G401.6 (cell line): Measurements from ENCODE around the gene ACAD10.
"Not testable (repeated sequence)": the region's sequence is repeated elsewhere in the genome, so short reads cannot be mapped to it uniquely, and the experiment has no call there.

Experiments used
- FAIRE-seq: peaks from 2 replicates; lab custom pipeline; 2012; peaks lifted over from hg19 to GRCh38; lab: Jason Lieb, UNC

Gene ACAD10

DNA sequence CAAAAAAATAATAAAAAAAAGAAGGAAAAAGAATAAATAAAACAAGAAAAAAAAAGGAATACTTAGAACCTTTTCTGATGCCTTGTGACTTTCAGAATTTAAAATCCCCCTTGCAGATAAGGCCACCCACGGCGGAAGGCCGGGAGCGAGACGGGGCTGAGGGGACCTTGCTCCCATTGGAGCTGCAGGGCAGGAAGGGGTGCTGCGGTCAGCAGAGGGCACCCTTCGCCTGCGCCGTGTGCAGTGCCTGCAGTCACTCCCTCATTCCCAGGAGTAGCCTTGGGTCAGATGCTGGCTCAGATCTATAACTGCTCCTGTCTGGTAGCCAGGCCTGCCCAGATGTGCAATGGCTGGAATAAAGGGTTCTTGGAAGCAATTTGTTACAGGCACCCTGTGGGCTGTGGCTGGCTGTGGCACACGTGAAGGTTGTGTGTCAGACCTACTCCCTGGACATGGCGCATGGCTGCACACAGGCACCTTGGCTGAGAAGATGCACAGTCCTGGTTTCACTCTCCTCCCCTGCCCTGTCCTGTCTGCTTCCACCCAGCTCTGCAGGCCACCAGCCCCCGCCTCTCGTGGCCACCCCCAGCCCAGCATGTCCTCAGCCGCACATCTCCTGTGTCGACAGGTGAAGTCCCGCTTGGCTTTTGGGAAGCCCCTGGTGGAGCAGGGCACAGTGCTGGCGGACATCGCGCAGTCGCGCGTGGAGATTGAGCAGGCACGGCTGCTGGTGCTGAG, 67.5 kb downstream of the ACAD10 start:
- no peak for FAIRE-seq

DNA sequence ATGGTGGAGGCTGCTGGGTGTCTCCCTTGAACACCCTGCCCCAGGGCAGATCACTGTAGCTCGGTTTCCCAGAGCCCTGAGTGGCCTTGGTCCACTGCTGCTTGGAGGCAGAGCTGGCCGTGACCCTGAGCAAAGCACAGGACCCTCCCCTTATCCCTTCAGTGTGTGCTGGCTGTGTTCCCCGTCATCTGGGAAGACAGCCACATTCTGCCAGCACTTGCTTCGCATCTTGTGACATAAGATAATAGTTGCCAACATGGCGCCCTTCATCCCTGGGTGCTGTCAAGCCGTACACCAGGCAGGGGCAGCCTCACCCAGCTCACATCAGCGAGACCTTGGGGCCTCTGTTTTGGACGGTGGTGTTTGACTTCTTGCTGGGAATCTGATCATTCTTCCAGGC, 68.8 kb downstream of the ACAD10 start:
- no peak for FAIRE-seq

DNA sequence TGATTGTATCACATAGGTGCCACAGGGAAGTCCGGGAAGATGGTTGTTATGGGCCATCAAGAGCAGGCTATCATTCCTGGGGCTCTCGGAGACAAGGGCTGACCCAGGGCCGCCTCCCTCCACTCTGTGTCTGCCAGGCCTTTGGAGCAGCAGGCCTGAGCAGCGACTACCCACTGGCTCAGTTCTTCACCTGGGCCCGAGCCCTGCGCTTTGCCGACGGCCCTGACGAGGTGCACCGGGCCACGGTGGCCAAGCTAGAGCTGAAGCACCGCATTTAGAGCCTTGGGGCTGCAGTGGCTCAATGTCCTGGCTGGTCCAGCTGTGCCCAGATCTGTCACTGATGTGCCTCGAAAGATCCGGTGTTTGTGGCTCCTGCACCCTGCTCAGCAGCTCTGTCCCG, 70.3 kb downstream of the ACAD10 start:
- no peak for FAIRE-seq

DNA sequence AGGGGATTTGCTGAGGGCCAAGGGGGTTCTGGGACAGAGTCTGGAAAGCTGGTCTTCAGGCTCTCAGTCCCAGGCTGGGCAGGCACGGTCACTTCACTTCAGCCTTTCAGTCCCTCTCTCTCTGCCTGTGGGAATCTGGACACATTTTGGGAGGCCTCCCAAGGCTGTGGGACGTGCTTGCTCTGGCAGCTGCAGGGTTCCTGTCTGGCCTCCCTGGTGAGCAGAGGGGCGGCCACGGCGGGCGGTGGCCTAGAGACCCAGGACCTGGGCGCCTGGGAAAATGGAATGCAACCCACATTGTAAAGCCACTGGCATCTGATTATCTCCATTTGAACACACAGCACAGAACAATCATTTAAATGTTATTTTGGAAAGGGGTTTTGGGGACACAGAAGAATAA, 70.8 kb downstream of the ACAD10 start:
- FAIRE-seq, result no peak

GRCh38 chr12:111757361-111758119, 71.7 kb downstream of the ACAD10 start:
- no peak for FAIRE-seq

- no peak for FAIRE-seq
Measured at GRCh38 chr12:111758120-111758561, 72.3 kb downstream of the ACAD10 start.

DNA sequence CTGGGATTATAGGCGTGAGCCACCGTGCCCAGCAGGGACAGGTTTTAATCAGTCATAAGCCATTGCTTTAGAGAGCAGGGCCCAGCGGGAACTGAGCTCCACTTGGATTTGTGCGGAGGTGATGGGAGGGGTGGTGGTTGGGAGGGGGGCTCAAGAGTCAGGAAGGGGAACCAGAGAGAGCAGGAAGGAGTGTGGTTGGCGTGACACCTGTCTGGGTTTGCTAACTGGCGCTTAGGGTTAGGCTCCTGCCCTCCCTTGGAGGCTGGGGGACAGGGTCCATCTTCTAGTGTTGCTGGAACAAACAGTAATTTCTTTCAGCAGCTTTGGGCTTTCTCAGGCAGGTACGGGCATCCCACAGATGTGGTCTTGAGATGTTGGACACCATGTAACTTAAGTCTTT, 73.4 kb downstream of the ACAD10 start:
- FAIRE-seq, result no peak

GRCh38 chr12:111759991-111760390, 74.1 kb downstream of the ACAD10 start:
- no peak for FAIRE-seq

DNA sequence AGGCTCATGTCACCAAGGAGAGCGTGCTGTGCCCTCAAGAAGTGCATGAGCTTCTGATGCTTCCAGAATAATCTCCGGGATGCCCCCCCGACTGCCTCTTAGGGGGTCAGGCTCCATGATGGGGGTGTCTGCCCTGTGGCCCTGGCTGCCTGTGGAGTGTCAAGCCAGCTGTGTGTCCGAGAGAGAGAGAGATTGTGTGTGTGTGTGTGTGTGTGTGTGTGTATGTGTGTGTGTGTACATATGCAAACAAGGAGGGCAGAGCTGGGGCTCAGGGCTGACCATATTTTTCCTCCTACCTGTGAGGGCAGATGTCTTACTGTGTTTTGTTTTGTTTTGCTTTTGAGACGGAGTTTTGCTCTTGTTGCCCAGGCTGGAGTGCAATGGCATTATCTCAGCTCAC, 75.2 kb downstream of the ACAD10 start:
- FAIRE-seq, result no peak

- no peak for FAIRE-seq
Measured at GRCh38 chr12:111761706-111762105, 75.9 kb downstream of the ACAD10 start.

- FAIRE-seq, result not testable (repeated sequence)
Measured at GRCh38 chr12:111763552-111763951, 77.7 kb downstream of the ACAD10 start.

DNA sequence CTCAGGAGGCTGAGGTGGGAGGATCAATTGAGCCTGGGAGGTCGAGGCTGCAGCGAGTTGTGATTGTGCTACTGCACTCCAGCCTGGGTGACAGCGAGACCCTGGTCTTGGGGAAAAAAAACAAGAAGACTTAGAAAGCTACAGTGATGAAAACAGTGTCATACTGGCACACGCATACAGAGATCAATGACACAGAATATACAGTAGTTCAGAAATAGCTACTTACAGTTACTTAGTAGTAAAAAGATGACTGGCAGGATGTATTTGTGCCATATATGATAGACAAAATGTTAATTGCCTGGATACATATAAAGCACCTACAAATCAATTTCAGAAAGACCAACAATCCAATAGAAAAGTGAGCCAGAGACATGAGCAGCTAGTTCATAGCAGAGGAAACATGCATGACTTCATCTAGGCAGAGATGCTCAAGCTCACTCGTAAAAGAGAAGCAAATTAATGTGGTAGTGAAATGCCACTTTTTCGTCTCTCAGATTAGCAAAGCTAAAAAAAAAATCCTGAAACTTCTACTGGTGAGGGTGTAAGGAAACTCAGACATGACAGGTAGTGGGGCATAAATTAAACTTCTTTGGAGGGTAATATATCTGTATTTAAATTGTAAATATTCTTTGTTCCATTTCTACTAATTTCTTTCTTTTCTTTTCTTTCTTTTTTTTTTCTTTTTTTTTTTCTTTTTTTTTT, 78.4 kb downstream of the ACAD10 start:
- FAIRE-seq, result no peak

DNA sequence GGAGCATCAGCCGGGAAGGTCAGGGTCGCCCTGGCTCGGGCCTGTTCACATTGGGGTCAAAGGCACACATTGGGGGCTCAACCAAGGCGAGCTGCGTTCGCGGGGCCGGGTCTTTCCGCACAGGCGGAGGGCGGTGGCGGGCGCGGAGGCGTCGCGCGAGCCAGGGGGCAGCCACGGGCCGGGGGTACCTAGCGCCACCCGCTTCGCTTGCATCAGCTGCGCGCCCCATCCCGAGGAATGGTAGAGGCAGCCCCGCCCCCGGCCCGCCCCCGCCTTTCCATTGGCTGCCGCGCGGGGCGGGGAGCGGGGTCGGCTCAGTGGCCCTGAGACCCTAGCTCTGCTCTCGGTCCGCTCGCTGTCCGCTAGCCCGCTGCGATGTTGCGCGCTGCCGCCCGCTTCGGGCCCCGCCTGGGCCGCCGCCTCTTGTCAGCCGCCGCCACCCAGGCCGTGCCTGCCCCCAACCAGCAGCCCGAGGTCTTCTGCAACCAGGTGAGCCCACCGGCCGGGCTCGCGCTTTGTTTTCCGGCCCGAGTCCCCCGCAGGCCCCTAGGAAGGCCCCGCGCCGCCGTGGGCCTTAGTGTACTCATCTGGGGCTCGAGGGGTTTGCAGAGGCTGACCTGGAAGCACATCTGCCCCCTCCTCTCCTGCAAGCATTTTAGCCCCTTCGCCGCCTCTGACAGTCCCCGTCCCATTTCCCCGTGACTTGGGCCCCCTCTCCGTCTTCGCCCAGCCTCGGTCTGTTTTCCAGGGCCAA, 80.9 kb downstream of the ACAD10 start, which contains the start of gene ALDH2:
Gene ALDH2, plus strand, starts transcription at position 326 of the 754 bp plus-strand sequence. Its CDS starts 50 bp downstream, at position 376.
- no peak for FAIRE-seq

- no peak for FAIRE-seq
Measured at GRCh38 chr12:111767362-111768158, 81.7 kb downstream of the ACAD10 start.

- FAIRE-seq, result no peak
Measured at GRCh38 chr12:111768159-111768895, 82.5 kb downstream of the ACAD10 start.

DNA sequence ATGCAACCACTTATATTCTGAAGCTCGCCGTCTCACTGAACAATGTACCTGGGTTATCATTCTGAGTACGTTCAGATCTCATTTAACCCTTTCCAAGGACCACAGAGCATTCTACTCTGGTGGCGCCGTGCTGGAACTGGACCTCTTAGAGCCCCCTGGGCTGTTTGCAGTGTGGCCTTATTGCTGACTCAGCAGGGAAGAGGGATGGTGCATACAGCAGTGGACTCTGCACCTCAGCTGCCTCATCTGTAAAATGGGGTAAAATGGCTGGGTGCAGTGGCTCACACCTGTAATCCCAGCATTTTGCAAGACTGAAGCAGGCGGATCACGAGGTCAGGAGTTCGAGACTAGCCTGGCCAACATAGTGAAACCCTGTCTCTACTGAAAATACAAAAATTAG, 83.7 kb downstream of the ACAD10 start:
- no peak for FAIRE-seq

DNA sequence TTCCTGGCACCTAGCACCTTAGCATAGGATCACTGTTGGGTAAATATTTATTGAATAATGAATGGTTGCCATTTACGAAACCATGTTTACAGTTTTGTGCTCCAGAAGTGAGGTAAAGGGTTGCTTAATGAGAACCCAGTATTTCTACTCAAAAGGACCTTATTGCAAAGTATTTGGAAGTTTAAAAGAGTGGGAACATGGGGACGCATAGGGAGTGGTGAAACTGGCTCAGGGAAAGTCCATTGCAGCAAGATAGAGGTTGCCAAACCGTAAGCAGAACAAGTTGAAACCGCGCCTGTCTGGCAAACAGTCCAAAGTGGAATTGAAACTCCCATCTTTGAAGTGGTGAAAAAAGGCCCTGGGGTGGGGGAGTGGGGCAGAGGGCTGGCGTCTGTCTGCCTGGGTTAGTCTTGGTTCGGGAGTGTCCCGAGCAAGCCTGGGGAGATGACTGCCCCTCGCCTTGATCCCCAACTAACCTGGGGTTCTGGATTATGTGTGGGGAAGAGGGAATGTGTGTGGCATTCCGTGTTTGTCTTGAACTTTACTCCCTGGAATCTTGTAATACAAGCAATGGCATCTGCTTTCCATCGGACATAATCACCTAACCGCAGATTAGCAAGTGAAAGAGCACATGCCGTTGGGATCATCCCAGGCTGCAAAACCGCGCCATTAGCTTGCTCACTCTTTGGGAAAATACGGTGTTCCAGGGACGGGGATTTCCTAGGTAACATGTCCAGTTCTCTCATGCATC, 88.1 kb downstream of the ACAD10 start:
- FAIRE-seq, result no peak

DNA sequence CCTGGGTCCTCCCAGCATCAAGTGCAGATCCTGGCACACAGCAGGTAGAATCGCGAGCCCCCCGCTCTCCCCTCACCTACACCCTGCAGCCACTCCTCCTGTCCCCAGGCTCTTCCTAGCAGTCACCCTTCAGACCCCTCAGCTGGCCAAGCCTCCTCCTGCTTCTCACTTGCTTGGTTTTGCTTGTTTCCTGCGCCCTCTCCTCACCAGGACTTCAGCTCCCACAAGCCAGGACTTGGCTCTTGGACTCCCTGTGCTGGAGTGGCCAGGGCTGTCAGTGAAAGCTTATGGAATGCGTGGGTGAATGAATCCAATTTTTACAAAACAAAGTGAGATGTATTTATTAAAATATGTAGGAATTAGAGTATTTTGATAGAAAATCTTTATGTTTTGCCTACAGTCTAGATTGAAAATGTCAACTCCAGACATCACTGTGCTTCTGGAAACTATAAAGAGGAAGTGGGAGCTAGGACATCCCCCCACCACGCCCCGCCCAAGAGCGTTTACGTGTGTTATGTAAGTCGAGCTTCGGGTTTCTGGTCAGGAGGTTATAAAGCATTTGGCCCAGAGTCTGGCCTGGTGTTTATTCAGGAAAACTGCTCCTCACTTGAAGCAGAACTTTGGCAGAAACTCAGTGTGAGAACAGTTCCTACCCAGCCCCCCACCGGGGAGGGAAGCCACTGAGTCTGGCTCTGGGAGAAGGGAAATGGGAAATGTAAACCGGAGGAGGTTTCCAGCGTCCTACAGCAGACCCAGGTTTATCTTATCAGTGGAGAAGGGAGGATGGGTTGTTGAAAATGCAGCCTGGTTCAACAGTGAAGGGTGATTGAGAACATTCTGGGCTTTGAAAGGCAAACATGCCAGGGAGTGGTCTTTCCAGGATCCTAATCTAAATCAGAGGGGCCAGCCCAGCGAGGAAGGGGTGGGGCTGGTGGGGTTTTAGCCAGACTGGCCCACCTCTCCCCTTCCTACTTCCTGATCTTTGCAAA, 89.6 kb downstream of the ACAD10 start:
- no peak for FAIRE-seq
